ENCODE results near the gene SLC10A7.

Gene SLC10A7

DNA sequence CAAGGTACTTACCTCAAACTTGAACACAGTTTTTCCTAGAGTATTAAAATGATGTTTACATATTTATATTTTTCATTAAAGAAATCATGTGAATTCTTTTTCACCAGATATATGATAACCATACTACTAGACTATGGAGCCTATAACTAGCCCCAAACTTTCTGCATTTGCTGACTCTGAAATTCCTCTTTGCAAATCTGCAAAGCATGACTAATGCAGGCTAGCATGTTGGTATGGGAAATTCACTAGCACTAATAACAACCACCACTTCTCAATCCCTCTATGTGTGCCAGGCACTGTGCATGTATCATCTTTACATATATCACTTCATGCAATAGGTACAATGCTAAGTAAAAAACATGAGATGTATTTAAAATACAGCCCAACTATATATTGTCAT is 51.1 kb downstream of the SLC10A7 start:
- TF ChIP-seq, protein P1, sequence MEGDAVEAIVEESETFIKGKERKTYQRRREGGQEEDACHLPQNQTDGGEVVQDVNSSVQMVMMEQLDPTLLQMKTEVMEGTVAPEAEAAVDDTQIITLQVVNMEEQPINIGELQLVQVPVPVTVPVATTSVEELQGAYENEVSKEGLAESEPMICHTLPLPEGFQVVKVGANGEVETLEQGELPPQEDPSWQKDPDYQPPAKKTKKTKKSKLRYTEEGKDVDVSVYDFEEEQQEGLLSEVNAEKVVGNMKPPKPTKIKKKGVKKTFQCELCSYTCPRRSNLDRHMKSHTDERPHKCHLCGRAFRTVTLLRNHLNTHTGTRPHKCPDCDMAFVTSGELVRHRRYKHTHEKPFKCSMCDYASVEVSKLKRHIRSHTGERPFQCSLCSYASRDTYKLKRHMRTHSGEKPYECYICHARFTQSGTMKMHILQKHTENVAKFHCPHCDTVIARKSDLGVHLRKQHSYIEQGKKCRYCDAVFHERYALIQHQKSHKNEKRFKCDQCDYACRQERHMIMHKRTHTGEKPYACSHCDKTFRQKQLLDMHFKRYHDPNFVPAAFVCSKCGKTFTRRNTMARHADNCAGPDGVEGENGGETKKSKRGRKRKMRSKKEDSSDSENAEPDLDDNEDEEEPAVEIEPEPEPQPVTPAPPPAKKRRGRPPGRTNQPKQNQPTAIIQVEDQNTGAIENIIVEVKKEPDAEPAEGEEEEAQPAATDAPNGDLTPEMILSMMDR (conservative IDR thresholded peaks at IDR 0.05; ENCODE audit: low read depth, low read length) = no peak
- H3K4me3 ChIP-seq (ENCODE audit: low read depth, low read length) = no peak overlapping the region
- peak; percentile 33 for DNase-seq (ENCODE audit: low read depth)

DNA sequence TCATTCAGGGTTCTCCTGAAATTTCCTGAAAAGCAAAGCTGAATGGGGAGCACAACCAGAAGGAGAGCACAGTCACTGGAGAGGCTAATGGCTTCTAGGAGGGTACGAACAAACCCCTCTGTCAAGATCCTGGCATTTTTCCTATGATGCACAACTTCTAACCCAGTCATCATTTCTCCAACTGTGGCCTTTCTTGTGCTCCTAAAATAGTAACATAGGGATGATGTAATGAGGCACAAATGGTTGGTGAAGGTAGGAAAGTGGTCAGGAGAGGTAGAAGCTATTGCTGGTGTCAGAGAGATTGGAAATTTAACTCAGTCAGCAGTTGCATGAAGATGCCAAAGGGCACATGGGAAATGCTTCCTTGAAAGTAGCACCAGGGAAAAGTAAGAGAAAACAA is 52.7 kb downstream of the SLC10A7 start:
- H3K4me3 ChIP-seq (ENCODE audit: low read depth, low read length) = no peak overlapping the region
- DNase-seq (ENCODE audit: low read depth) = no peak
- TF ChIP-seq, protein P1 (conservative IDR thresholded peaks at IDR 0.05; ENCODE audit: low read depth, low read length) = no peak

DNA sequence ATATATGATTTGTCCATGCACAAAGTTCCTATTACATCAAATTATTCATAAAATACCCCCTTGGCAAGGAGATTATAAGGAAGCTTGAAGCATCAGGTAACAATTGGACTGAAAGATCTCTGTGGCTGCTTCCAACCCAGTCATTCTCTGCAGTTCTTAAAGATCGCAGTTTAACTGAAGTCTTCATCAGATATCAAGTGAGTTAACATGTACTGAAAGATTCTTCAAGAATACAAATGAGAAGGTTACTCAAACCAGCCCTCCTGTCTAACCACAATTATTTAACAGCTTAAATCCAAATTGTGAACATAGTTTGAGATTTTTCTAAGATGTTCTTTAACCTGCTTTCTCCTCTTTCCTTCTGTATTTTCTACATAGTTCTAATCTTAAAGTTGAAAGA is 56.1 kb downstream of the SLC10A7 start:
- no peak overlapping the region for H3K4me3 ChIP-seq (ENCODE audit: low read depth, low read length)
- peak; percentile 42 for DNase-seq (ENCODE audit: low read depth)
- TF ChIP-seq, protein P1 (conservative IDR thresholded peaks at IDR 0.05; ENCODE audit: low read depth, low read length) = no peak

DNA sequence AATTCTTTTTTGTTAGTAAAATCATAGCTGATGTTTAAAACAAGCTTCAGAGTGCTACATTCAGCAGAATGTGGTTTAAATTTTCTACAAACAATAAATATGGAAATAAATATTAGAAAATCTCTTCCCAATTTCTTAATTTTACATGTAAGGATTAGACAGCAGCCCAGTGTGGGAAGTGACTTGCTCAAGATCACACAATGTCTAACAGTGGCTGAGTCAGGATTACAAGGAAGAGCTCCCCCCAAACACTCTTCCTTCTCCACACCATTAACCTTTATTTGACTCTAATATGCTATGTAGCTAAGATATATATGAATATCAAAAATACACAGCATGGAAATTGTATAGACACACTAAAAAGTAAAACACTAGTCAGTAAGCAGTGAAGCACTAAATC is 59.5 kb downstream of the SLC10A7 start:
- no peak overlapping the region for H3K4me3 ChIP-seq (ENCODE audit: low read depth, low read length)
- TF ChIP-seq, protein P1 (conservative IDR thresholded peaks at IDR 0.05; ENCODE audit: low read depth, low read length) = no peak
- no peak for DNase-seq (ENCODE audit: low read depth)

DNA sequence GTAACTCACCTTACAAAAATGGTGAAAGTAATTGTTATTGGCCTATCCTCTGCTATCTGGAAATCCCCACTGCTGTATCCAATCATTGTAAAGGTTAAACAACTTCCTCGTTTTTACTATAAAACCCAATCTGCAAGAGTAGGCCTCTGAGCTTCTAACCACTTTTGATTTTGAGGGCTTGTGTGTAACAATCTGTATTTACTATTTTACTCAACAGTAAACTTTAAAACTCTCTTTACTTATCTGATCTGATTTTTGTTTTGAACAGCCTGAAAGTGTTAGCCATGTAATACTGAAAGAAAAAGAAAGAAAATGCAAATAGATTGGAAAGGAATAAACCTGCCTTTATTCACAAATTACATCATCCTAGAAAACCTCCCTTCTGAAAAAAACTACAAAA is 63.1 kb downstream of the SLC10A7 start:
- H3K4me3 ChIP-seq (ENCODE audit: low read depth, low read length) = no peak overlapping the region
- TF ChIP-seq, protein P1 (conservative IDR thresholded peaks at IDR 0.05; ENCODE audit: low read depth, low read length) = no peak
- no peak for DNase-seq (ENCODE audit: low read depth)

DNA sequence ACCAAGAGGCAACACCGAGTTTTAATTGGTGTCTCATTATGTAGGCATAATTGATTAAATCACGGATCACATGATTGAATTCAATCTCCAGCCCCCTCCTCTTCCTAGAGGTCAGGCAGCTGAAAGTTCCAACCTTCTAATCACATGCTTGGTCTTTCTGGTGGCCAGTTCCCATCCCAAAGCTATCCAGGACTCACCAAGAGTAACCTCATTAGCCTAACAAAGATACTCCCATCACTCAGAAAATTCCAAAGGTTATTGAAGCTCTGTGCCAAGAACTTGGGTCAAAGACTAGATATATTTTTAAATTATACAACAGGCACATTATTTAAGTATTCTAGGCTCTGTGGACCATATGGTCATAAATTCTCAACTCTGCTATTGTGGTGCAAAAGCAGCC is 65.1 kb downstream of the SLC10A7 start:
- TF ChIP-seq, protein P1 (conservative IDR thresholded peaks at IDR 0.05; ENCODE audit: low read depth, low read length) = no peak
- DNase-seq (ENCODE audit: low read depth) = no peak
- H3K4me3 ChIP-seq (ENCODE audit: low read depth, low read length) = no peak overlapping the region

DNA sequence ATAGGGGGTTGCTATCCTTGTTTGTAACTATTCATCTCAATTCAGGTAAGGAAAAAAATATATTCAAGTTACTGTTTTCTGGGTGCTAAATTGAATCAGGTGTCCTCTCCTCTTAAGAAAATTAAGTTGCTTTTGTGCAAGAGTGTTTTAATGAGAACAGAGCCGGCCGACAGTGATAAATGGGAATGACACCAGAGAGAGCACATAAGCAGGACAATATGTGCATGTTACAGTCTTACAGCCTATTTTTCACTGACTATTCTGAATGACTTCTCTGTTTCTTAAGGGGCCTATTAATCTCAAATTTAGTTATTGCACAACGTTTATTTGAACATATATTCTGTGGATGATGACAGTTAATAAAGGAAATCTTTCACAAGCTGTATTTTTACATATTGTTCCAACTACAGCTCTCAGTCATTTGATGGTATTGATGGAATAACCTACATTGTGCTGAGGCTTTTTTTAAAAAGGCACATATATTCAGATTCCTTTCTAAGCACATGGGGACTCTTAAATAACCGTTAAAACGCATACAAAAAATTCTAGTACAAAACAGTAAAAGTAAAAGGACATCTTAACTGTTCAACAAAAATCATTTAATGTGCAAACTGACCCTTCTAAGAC is 68.4 kb downstream of the SLC10A7 start:
- TF ChIP-seq, protein P1 (conservative IDR thresholded peaks at IDR 0.05; ENCODE audit: low read depth, low read length) = no peak
- H3K4me3 ChIP-seq (ENCODE audit: low read depth, low read length) = no peak overlapping the region
- no peak for DNase-seq (ENCODE audit: low read depth)
